GM23248 (cell line): Measurements from ENCODE around the gene SLC25A51.

ENCODE experiments used
- EZH2 ChIP-seq: fragments of 200-600 bp; sonication (generic); IDR thresholded peaks from 2 replicates; pipeline ENCODE4 v1.6.1; 2018; ENCODE audit warnings: antibody characterized with exemption, mild to moderate bottlenecking; ENCODE audit not compliant: insufficient read depth, poor library complexity, severe bottlenecking
- EZH2phosphoT487 ChIP-seq: fragments of 200-600 bp; sonication (generic); IDR thresholded peaks from 2 replicates; pipeline ENCODE4 v1.6.1; 2018; ENCODE audit warnings: antibody characterized with exemption, moderate library complexity, mild to moderate bottlenecking, low read depth; ENCODE audit not compliant: insufficient read depth

GRCh38 chr9:37931592-37931991 lies 27.7 kb upstream of the SLC25A51 start:
- TF ChIP-seq EZH2, result no peak
- TF ChIP-seq EZH2phosphoT487, result no peak
